Occipital lobe (tissue), 2 donors: ENCODE measurements around the gene KANSL1. TPM values are rescaled to one million over a fixed set of nuclear protein-coding genes. Genes with fewer than 3 reads are reported as not detected.
"Not testable (repeated sequence)": the region's sequence is repeated elsewhere in the genome, so short reads cannot be mapped to it uniquely, and the experiment has no call there.

ENCODE experiments used
- DNase-seq: peaks from one replicate; lab custom pipeline; 2025; lab: John Stamatoyannopoulos, UW
- total RNA-seq: library from RNA; depleted of rRNA; stranded (reverse); fragments of >200 nt; gene quantifications from one replicate; pipeline ENCODE4 v1.2.3, GENCODE V29; 2014

Gene KANSL1
- total RNA-seq, 1 donor from 2014 or later = 116 TPM

- no peak for DNase-seq
Observed at GRCh38 chr17:46115699-46116098, 77.5 kb downstream of the KANSL1 start.

- DNase-seq = not testable (repeated sequence)
Observed at GRCh38 chr17:46111236-46111635, 82.0 kb downstream of the KANSL1 start.

GRCh38 chr17:46110219-46110618, 83.0 kb downstream of the KANSL1 start:
- no peak for DNase-seq

GRCh38 chr17:46109603-46110189, 83.5 kb downstream of the KANSL1 start:
- DNase-seq = no peak

GRCh38 chr17:46108550-46109110, 84.6 kb downstream of the KANSL1 start:
- DNase-seq = no peak

- no peak for DNase-seq
Observed at GRCh38 chr17:46108120-46108519, 85.1 kb downstream of the KANSL1 start.

GRCh38 chr17:46106966-46107644, 86.1 kb downstream of the KANSL1 start:
- no peak for DNase-seq

GRCh38 chr17:46102806-46103205, 90.4 kb downstream of the KANSL1 start:
- not testable (repeated sequence) for DNase-seq

GRCh38 chr17:46101785-46102617, 91.2 kb downstream of the KANSL1 start:
- not testable (repeated sequence) for DNase-seq

GRCh38 chr17:46100590-46100989, 92.6 kb downstream of the KANSL1 start:
- no peak for DNase-seq

- DNase-seq = no peak
Observed at GRCh38 chr17:46099865-46100264, 93.4 kb downstream of the KANSL1 start.

- DNase-seq = no peak
Observed at GRCh38 chr17:46097497-46097896, 95.7 kb downstream of the KANSL1 start.

- DNase-seq = no peak
Observed at GRCh38 chr17:46092991-46093390, 100.2 kb downstream of the KANSL1 start.

GRCh38 chr17:46090871-46091270, 102.4 kb downstream of the KANSL1 start:
- no peak for DNase-seq

- DNase-seq = no peak
Observed at GRCh38 chr17:46089389-46089965, 103.8 kb downstream of the KANSL1 start.

GRCh38 chr17:46088595-46088994, 104.6 kb downstream of the KANSL1 start:
- no peak for DNase-seq

GRCh38 chr17:46087871-46088270, 105.4 kb downstream of the KANSL1 start:
- not testable (repeated sequence) for DNase-seq

GRCh38 chr17:46086821-46087220, 106.4 kb downstream of the KANSL1 start:
- no peak for DNase-seq

- no peak for DNase-seq
Observed at GRCh38 chr17:46085522-46085921, 107.7 kb downstream of the KANSL1 start.

GRCh38 chr17:46082257-46082656, 111.0 kb downstream of the KANSL1 start:
- no peak for DNase-seq

GRCh38 chr17:46081018-46081320, 112.3 kb downstream of the KANSL1 start:
- DNase-seq = no peak
